GM12878 (cell line): Measurements from ENCODE around the gene RWDD1. TPM values are rescaled to one million over a fixed set of nuclear protein-coding genes. Genes with fewer than 3 reads are reported as not detected.

ENCODE experiments used
- ATAC-seq: fragments of 200-7000 bp; cut with Tn5 transposase; 3 replicates; pipeline ENCODE4 v1.9.1; 2020; ENCODE audit warnings: mild to moderate bottlenecking, moderate library complexity
- BruUV-seq: library from RNA; stranded (reverse); fragments of 400-500 nt; replicated peaks from 2 replicates; lab custom pipeline; 2021; lab: Mats Ljungman, UMichigan
- CTCF ChIA-PET: fragments of 300-600 bp; sonication (Branson Sonifier 250); formaldehyde crosslinking; extraction: SDS; loops from one replicate; lab custom pipeline; 2021; ENCODE audit warnings: inconsistent platforms; lab: Yijun Ruan, JAX
- POLR2A ChIA-PET: fragments of 350-600 bp; formaldehyde crosslinking; extraction: SDS; loops from one replicate; lab custom pipeline; 2021; ENCODE audit warnings: inconsistent platforms; lab: Charles Lee
- RAD21 ChIA-PET: fragments of 300-600 bp; sonication (Branson Sonifier 250); formaldehyde crosslinking; loops from one replicate; lab custom pipeline; 2023; ENCODE audit warnings: antibody characterized with exemption; ENCODE audit not compliant: unreplicated experiment; lab: Charles Lee
- SMC1A ChIA-PET: fragments of 300-600 bp; sonication (Branson Sonifier 250); formaldehyde crosslinking; loops from one replicate; lab custom pipeline; 2023; ENCODE audit not compliant: unreplicated experiment, uncharacterized antibody; lab: Charles Lee
- DNase-seq: peaks from one replicate; pipeline ENCODE4 v3.0.0-alpha.2; 2011; ENCODE audit warnings: low read depth, low spot score
- FAIRE-seq: peaks from 3 replicates; lab custom pipeline; 2011; peaks lifted over from hg19 to GRCh38; lab: Jason Lieb, UNC
- H2AFZ ChIP-seq: 2 replicates; pipeline ENCODE4 v1.6.0; 2011; ENCODE audit warnings: low read depth, low read length, control low read depth; ENCODE audit not compliant: control insufficient read depth
- H3K27ac ChIP-seq: 2 replicates; pipeline ENCODE4 v1.5.1; 2011; ENCODE audit warnings: control low read depth; ENCODE audit not compliant: control insufficient read depth, insufficient read depth
- H3K27me3 ChIP-seq, 2 experiments: replicated peaks in 1 of 2; 2 replicates each; pipeline versions ENCODE4 v1.6.0 to v1.6.1; 2011; ENCODE audit warnings: low read length in 1 of 2; ENCODE audit not compliant: control insufficient read depth in 2 of 2, insufficient read depth in 2 of 2
- H3K36me3 ChIP-seq, 2 experiments: 2 replicates each; pipeline ENCODE4 v1.5.1; 2011; ENCODE audit warnings: low read length in 1 of 2; ENCODE audit not compliant: control insufficient read depth in 2 of 2, insufficient read depth in 2 of 2
- H3K4me1 ChIP-seq: 2 replicates; pipeline ENCODE4 v1.6.1; 2011; ENCODE audit warnings: mild to moderate bottlenecking, low read length, moderate library complexity, mixed read lengths; ENCODE audit not compliant: control insufficient read depth, insufficient read depth
- H3K4me2 ChIP-seq: 2 replicates; pipeline ENCODE4 v1.6.0; 2011; ENCODE audit warnings: control low read depth; ENCODE audit not compliant: control insufficient read depth, insufficient read depth
- H3K4me3 ChIP-seq: fragments of 200-600 bp; sonication (generic); 2 replicates; pipeline ENCODE4 v1.5.1; 2016
- H3K79me2 ChIP-seq: 2 replicates; pipeline ENCODE4 v1.6.0; 2011; ENCODE audit warnings: low read length; ENCODE audit not compliant: control insufficient read depth, insufficient read depth
- H3K9ac ChIP-seq: 2 replicates; pipeline ENCODE4 v1.8.0; 2011; ENCODE audit warnings: low read length, control low read depth, mixed read lengths; ENCODE audit not compliant: control insufficient read depth, insufficient read depth
- H3K9me3 ChIP-seq: replicated peaks from 3 replicates; pipeline ENCODE4 v1.5.1; 2011; ENCODE audit warnings: mild to moderate bottlenecking, low read length; ENCODE audit not compliant: control insufficient read depth, insufficient read depth
- H4K20me1 ChIP-seq: 2 replicates; pipeline ENCODE4 v1.6.0; 2011; ENCODE audit not compliant: control insufficient read depth, insufficient read depth
- CHD2 ChIP-seq: IDR thresholded peaks from 2 replicates; pipeline ENCODE4 v1.6.1; 2011; ENCODE audit warnings: low read depth, low read length, improper control_type of control experiment, borderline replicate concordance
- KAT2A ChIP-seq: conservative IDR thresholded peaks from 2 replicates; pipeline ENCODE4 v1.6.1; 2011; ENCODE audit warnings: low read depth, low read length; ENCODE audit not compliant: control insufficient read depth
- RAD21 ChIP-seq: IDR thresholded peaks from 2 replicates; pipeline ENCODE4 v1.6.1; 2011; ENCODE audit warnings: mild to moderate bottlenecking, low read depth, low read length, moderate library complexity; ENCODE audit not compliant: insufficient read depth
- RAD51 ChIP-seq: fragments of 450-650 bp; IDR thresholded peaks from 2 replicates; pipeline ENCODE4 v1.6.1; 2016; ENCODE audit warnings: moderate library complexity, mild to moderate bottlenecking, inconsistent platforms
- STAT3 ChIP-seq: IDR thresholded peaks from 2 replicates; pipeline ENCODE4 v1.6.1; 2011; ENCODE audit warnings: low read depth, low read length, improper control_type of control experiment
- TBL1XR1 ChIP-seq: IDR thresholded peaks from 2 replicates; pipeline ENCODE4 v1.6.1; 2012; ENCODE audit warnings: low read depth, low read length, improper control_type of control experiment
- TCF3 ChIP-seq: IDR thresholded peaks from 2 replicates; pipeline ENCODE4 v1.6.1; 2012; ENCODE audit warnings: low read depth, mild to moderate bottlenecking, low read length, borderline replicate concordance; ENCODE audit not compliant: insufficient read depth
- YBX1 ChIP-seq: fragments of 450-650 bp; IDR thresholded peaks from 2 replicates; pipeline ENCODE4 v1.6.1; 2016; ENCODE audit warnings: antibody characterized with exemption
- WGBS: methylation state at CpG from one replicate; pipeline ENCODE4 v1.1.6; 2016; ENCODE audit warnings: low lambda C conversion rate; ENCODE audit not compliant: insufficient replicate concordance, insufficient coverage; ENCODE audit errors: missing lambda C conversion rate; 5-methylcytosine and 5-hydroxymethylcytosine counted together
- in situ Hi-C: fragments of 300-500 bp; cut with MboI; formaldehyde crosslinking; loops from 9 replicates; pipeline ENCODE4 v1.14.3; 2018; ENCODE audit warnings: mixed read lengths
- intact Hi-C: fragments of 100-400 bp; cut with micrococcal nuclease; formaldehyde crosslinking; loops from one replicate; pipeline ENCODE4 v1.14.2; 2022; ENCODE audit not compliant: unreplicated experiment
- polyA plus RNA-seq, 11 experiments: library from polyadenylated mRNA; depleted of rRNA in 4 of 11; unstranded in 6 of 11; stranded (reverse) in 5 of 11; fragments of >200 nt; fragmentation: Nextera tagmentation in 4 of 11; fragmentation: Illumina TruSeq in 1 of 11; extraction: Ambion mirVana in 4 of 11; extraction: Trizol in 1 of 11; gene quantifications; 1 replicate in 1 of 11; 2 replicates in 10 of 11; pipeline versions ENCODE4 v1.2.1 to v1.2.3, GENCODE V29; 2011 to 2016; ENCODE audit warnings: inconsistent platforms in 2 of 11, missing spikeins in 2 of 11, low read depth in 1 of 11
- total RNA-seq, 4 experiments: library from RNA; depleted of rRNA in 3 of 4; stranded (reverse); fragments of >200 nt in 3 of 4; fragmentation: Illumina TruSeq in 1 of 4; extraction: Trizol in 1 of 4; gene quantifications; 2 replicates each; pipeline versions ENCODE4 v1.2.1 to v1.2.3, GENCODE V29; 2013 to 2021
- TF ChIP-seq, protein P1 (sequence below): fragments of 450-650 bp; formaldehyde crosslinking; IDR thresholded peaks from 2 replicates; pipeline ENCODE4 v1.4.0; 2022; ENCODE audit warnings: mild to moderate bottlenecking, moderate library complexity

RWDD1 gene
- total and polyA plus RNA-seq, 10 of the 15 experiments (the other 5 are each of a cell fraction or from before 2014, with no cell fraction given), result 40.1 to 107 (median 65.8) TPM

DNA sequence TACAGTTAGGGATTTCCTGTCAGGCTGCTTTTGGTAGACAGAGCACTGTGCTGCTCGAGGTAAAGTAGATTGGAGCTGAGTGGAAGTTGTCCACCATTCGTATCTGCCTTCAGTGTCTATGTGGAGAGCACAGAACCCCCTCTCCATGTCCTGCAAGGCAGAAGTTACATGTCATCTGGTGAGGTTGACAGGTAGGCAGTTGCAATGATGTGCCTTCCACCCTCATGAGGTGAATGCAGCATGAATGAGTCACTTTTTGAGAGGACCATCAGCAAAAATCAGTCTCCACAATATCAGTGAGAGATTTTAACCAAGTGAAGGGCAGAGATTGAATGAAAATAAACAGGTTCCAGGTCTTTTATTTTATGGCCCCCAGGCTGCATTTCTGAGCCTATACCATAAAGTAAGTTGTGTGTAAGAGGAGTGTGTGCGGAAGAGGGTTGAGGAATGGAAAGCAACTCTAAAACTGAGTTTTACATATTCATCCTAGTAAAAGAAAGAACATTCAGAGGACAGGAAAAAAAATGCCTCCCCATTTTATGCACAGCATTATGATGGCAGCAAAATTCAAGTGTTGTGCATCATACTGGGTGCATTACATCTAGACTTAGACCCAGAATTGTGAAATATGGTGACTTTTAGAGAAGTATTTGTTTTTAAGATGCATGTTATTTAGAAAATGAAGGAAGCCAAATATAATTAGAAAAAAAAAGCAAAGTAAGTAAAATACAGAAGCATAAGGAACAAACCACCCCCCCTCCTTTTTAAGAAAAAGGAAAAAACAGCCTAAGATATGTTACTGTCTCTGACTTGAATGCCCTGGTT is 41.6 kb upstream of the RWDD1 start (continued):
- no peak for TF ChIP-seq TBL1XR1
- TF ChIP-seq TCF3, result no peak
- TF ChIP-seq, protein P1, sequence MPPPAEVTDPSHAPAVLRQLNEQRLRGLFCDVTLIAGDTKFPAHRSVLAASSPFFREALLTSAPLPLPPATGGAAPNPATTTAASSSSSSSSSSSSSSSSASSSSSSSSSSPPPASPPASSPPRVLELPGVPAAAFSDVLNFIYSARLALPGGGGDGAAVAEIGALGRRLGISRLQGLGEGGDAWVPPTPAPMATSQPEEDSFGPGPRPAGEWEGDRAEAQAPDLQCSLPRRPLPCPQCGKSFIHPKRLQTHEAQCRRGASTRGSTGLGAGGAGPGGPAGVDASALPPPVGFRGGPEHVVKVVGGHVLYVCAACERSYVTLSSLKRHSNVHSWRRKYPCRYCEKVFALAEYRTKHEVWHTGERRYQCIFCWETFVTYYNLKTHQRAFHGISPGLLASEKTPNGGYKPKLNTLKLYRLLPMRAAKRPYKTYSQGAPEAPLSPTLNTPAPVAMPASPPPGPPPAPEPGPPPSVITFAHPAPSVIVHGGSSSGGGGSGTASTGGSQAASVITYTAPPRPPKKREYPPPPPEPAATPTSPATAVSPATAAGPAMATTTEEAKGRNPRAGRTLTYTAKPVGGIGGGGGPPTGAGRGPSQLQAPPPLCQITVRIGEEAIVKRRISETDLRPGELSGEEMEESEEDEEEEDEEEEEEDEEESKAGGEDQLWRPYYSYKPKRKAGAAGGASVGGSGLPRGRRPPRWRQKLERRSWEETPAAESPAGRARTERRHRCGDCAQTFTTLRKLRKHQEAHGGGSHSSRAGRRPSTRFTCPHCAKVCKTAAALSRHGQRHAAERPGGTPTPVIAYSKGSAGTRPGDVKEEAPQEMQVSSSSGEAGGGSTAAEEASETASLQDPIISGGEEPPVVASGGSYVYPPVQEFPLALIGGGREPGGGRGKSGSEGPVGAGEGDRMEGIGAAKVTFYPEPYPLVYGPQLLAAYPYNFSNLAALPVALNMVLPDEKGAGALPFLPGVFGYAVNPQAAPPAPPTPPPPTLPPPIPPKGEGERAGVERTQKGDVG (CRISPR knock-in tag), result no peak

DNA sequence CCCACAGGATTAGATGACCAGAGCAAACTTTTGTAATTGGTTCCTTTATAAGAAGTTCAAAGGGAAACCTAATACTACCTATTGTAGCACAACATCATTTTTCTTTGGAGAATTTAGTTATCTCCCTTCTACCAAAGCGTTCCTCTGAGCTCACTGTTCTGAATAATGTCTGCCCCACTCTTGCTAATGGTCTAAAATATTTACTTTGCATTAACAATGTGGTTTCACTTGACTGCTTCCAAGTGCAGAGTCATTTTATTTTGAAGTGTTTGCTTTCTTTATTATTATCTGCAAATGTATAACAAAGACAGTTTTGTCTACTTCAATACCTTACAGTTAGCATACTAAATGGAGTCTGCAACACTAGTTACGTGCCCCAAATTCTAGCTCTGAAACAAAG is 40.9 kb upstream of the RWDD1 start:
- BruUV-seq, result no TSS peak
- Histone ChIP-seq H3K9ac (no peak overlapping the region), H3K4me2 (no peak overlapping the region), H3K79me2 (no peaks in the 10 kb centered on the region), H2AFZ (no peak overlapping the region), H3K9me3 (no peaks in the 10 kb centered on the region), H3K4me3 (no peak overlapping the region), H4K20me1 (no peaks in the 10 kb centered on the region), H3K27ac (no peak overlapping the region), H3K36me3 (no peaks in the 10 kb centered on the region), H3K27me3 (peaks cover 2 to 3% of the 10 kb centered on the region in 2 experiments; a peak in 2 of 4 replicates), H3K4me1 (no peaks in the 10 kb centered on the region)
- in situ Hi-C loops, result loop anchor here (5.0 kb wide), 1 partner anchor 253 kb away; the partner anchor contains the start of gene TSPYL1
- TF ChIP-seq YBX1 (no peak), RAD51 (no peak), STAT3 (no peak), CHD2 (no peak), RAD21 (no peak), KAT2A (no peak)
- intact Hi-C loops, result loop anchor here (5.0 kb wide), 2 partner anchors 313 to 317 kb away; no protein-coding TSS in a partner anchor
- WGBS, result 15% methylated on average over 2 of the region's 2 CpGs
- DNase-seq (no peak), ATAC-seq (no peak), FAIRE-seq (no peak)
- ChIA-PET CTCF (interaction anchor here (0.7 to 1.5 kb wide), 8 partner anchors 10 to 261 kb away, joined by 3 to 16 read pairs (median 4); no protein-coding TSS in a partner anchor), RAD21 (interaction anchor here (0.8 to 1.5 kb wide), 5 partner anchors 137 to 262 kb away, joined by 3 to 8 read pairs (median 4); no protein-coding TSS in a partner anchor), POLR2A (no interaction called here), SMC1A (interaction anchor here (0.9 to 1.3 kb wide), 7 partner anchors 12 to 242 kb away, joined by 3 to 9 read pairs (median 4); no protein-coding TSS in a partner anchor)
